DMS53 (cell line): Measurements from ENCODE around the gene KCTD19.
A peak's percentile ranks its signal among the peaks of the same experiment; 100 is the strongest.
"Not testable (repeated sequence)": the region's sequence is repeated elsewhere in the genome, so short reads cannot be mapped to it uniquely, and the experiment has no call there.

Experiments used
- DNase-seq: peaks from one replicate; lab custom pipeline; 2025; lab: John Stamatoyannopoulos, UW

Gene KCTD19

DNA sequence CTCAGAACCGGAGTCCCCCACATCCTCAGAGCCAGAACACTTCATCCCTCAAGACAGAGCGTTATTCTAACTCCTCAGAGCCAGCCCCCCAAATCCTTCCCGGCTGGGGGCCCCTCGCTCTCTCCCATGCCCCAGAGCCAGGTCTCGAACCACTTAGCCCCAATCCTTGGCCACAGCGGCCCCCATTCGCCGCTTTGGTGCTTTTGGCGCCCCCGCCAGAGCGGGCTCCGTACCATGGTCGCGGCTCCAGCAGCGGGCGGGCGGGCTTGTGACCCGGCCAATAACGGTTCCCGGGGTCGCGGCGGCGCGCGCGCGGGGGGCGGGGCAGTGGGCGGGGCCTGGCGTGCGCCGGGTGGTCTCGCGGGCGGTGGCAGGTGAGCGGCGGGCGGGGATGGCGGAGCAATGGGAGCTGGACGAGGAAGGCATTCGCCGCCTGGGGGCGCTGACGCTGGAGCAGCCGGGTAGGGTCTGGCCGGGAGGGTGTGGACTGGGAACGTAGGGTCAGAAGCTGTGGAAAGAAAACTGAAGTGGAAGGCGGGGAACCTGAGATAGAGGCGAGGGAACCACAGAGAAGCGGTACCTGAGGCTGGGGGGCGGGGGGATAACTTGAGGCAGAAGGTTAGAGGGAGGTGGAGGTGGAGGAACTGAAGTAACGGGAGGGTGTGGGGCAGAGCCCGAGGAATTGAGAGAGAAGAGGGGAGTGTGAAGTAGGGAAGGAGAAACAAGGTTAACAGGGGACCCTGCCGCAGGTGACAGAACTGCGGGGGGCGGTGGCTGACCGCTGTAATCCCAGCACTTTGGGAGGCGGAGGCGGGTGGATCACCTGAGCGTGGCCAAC is at the start of gene KCTD19, which contains the start of gene LRRC36:
Gene KCTD19, minus strand, starts transcription at position 270 of the 838 bp plus-strand sequence. Its CDS starts 34 bp downstream, at position 236.
Gene LRRC36, plus strand, starts transcription at position 344 of the 838 bp plus-strand sequence. Its CDS starts 48 bp downstream, at position 392.
- DNase-seq: peak; percentile 78

DNA sequence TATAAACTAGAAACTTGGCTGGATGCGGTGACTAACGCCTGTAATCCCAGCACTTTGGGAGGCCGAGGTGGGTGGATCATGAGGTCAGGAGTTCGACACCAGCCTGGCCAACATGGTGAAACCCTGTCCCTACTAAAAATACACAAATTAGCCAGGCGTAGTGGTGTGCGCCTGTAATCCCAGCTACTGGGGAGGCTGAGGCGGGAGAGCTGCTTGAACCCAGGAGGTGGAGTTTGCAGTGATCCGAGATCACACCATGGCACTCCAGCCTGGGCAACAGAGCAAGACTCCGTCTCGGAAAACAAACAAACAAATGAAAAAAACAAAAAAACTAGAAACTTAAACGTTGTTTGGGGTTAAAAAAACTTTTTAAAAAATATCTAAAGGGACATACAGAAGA is 49.5 kb upstream of the KCTD19 start:
- not testable (repeated sequence) for DNase-seq

DNA sequence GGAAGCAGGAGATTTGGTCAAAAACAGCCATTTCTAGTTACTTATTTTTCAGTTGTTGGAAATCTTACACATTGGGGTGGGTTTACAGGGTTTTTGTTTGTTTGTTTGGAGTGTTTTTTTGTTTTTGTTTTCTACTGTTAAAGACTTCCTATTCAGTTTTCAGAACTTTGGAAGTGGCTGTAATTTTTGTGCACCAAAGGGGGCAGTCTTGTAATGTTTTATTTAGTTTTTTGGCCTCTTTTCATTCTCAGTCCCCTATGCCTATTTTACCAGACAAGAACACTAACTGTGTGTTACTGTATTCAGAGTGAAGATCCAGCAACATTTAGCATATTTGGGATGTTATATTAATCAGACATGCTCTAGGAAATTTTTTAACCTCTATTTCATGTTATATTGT is 46.1 kb upstream of the KCTD19 start:
- DNase-seq: peak; percentile 30

DNA sequence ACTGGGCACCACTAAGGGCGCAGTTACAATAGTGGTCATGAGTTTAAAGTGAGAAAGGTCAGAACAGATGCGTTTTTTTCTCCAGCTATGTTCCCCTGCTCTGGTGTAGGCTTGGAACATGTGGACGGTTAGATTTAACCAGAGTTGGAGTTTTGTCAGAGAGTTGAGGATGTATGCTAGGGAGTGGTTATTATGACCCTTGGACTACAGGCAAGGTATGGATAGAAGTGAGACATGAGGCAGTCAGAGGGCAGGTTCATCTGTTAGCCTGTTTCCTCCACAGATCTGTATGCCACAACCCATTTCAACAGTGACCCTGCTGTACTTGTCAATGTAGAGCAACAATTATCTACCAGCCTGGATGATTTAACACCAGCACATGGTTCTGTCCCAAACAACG is 44.1 kb upstream of the KCTD19 start:
- no peak for DNase-seq

DNA sequence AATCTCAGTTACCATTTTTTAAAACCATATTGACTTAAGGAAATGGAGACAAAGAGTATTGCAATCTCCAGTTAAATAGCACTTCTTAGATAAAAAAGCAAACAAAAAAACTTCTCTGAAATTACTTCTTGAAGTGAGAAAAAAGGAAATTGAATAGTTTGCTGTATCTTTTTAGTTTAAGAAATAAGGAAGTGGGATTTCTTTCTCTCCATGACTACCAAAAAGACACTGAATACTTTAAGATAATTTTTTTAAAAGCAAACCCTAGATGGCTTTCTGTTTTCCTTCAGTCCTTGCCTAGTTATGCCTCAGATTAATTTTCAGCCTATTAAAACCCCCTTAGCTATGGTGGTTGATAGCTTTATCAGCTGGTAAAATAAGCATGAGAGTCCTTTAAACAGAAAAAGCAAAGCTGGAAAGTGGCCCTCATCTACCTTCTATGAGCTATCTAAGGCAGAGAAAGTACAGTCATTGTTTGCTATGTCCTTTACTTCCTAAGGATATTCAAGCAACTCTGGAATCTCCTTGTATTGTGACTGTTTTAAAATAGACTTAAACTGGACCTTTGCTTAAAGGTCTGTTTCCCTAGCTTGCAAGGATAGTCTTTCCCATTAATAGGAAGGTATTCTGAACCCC is 38.2 kb upstream of the KCTD19 start:
- DNase-seq: peak; percentile 16

DNA sequence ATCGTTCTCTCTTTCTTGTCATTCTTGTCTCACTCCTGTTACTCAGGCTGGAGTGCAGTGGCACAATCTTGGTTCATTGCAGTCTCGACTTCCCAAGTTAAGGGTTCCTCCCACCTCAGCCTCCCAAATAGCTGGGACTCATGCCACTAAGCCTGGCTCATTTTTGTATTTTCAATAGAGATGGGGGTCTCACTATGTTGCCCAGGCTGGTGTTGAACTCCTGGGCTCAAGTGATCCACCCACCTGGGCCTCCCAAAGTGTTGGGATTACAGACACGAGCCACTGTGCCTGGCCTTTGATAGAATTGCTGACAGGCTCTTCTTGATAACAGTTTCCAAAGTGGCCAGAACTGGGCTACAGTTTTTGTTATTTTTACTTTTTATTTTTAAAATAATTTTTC is 34.5 kb upstream of the KCTD19 start:
- no peak for DNase-seq

DNA sequence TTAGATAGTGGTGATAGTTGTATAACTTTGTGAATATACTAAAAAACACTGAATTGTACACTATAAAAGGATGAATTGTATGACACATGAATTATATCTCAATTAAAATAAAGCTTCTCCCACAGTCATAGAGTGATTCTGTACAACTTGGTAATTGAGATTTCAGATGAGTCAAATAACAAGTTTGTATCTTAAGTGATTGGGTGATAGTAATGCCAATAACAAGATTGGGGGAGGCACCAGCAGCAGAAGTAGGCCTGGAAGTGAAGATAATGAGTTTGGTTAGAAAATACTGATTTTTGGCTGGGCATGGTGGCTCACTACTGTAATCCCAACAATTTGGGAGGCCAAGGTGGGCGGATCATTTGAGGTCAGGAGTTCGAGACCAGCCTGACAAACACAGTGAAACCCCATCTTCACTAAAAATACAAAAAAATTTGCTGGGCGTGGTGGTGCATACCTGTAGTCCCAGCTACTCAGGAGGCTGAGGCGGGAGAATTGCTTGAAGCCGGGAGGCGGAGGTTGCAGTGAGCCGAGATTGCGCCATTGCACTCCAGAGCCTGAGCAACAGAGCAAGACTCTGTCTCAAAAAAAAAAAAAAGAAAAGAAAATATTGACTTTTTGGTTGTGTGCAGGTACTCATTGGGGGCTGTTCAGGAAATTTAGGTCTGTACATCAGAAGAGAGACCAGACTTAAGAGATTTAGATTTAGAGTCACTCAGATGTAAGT is 33.2 kb upstream of the KCTD19 start:
- not testable (repeated sequence) for DNase-seq

DNA sequence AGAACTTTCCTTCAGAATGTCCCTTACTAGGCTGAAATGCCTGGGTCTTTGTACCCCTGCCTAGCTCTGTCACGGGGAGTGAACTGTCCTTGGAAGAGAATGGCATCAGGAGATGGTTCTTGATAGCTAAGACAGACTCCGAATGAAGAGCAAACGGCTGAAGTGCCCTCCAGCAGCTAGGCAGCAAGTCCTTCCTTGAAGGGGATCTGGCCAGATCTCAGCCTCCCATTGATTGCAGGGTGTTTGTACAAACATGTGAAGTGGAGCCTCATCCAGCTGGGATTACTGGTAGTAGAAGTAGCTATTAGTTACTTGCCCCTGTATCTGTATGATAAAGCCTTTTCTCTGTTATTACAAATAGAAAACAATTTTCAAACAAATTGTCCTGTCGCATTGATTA is 31.0 kb upstream of the KCTD19 start:
- peak; percentile 65 for DNase-seq

DNA sequence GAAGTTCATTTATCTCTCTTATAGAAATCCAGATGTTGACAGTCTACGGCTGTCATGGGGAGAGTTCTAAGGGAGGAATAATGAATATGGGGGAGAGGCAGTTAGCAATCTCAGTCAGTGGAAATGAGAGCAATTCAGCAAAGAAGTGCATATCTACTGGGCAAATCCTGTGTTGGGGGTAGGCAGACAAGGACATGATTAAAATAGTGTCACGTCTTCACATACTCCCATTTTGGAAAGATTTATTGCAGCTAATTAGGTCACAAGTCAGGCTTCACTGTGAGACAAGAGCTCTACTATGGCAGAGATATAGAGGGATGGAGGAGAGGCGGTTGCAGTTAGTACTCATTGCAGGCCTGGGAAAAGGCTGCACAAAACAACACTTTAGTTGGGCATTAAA is 29.9 kb upstream of the KCTD19 start:
- no peak for DNase-seq

DNA sequence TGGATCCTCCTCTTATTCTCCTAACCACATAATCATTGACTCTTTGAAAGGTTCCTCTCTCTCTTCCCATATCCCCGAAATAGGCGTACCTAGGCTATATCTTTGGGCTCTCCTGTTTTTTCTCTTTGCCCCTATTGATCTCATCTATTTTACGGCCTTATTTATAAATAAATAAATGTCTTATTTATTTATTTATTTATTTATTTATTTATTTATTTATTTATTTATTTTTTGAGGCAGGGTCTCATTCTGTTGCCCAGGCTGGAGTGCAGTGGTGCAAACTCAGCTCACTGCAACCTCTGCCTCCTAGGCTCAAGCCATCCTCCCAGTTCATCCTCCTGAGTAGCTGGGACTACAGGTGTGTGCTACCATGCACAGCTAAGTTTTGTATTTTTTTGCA is 25.9 kb upstream of the KCTD19 start:
- not testable (repeated sequence) for DNase-seq

DNA sequence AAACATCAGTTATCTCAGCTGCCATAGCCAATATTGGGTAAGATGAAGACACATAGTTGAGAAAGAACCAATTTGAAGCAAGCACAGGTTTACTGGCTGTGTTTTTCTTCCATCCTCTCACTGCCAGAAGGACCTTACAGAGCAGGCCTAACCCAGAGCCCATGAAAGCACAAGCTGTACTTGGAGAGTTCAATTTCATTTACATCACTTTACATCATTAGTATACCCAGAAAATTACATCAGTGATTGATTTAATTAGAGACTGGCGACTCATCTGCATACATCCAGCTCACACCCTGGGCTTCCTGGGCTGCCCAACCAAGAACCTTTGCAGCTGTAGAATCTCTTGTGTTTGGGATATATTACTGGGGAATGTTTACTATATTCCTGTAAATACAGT is 23.8 kb upstream of the KCTD19 start:
- DNase-seq: no peak

DNA sequence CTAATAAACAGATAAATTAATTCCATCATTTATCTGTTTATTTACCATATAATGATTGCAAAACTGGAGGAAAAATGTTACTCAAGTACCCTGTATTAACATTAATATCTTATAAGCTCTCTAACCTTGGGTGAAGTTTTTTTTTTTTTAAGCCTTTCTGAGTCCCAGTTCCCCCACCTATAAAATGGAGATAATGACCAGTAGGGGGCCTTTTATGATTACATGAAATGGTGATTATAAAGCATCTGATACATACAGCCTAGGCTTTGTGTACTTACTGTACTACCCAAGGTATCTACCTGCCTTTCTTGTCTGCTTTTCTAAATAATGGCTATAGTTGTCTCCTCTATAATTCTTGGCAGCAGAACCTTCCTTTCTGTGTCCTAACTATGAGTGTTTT is 22.6 kb upstream of the KCTD19 start:
- peak; percentile 75 for DNase-seq

DNA sequence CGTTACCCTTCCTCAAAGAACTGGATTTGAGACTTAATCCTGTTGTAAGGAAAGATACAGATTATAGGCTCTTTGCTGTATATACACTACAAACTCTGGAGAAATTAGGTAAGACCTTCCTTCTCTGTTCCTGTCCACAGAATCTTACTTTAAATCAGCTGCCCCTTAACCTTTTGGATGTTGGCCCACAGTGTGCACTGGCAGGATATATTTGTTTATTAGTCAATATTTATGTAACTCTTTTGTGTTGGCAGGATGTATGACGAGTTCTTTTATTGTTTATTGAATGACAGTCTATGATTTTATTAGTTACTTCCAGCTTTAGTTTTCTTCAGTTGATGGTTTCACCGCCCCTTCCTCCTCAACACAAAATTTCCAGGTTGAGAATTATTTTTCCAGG is 19.8 kb upstream of the KCTD19 start:
- peak; percentile 58 for DNase-seq

DNA sequence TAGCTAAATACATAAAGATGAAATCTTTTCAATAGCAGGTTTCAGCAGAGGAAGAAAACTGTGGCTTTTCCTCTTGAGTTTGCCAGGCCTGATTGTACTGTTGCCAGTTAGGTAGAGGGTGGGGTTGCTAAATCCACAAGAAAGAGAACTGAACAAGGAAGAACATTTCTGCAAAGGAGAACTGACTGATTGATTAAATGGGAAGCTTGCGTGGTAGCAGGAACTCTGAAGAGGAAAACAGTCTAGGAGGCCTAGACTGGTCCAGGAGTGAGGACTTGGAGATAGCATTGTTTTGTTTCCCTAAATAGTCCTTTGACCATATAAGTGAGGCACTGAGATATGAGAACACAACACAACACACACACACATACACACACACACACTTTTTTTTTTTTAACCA is 18.9 kb upstream of the KCTD19 start:
- peak; percentile 4 for DNase-seq

DNA sequence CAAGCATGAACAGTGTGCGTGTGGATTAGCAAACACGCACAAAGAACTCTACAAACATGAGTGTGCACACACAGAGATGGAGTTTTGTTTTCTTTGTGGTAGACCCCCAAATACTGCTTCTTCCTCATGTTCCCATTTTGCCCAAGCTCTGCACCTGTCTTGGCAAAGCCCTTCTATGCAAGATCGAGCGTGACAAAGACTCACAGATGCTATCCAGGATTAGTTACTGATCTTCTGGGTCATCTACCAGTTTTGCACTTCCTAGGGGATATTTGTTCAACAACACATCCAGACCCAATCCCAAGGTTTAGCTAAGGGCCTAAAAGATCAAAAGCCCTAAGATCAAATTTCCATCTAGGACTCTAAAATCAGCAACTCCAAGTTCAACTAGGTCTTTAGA is 16.1 kb upstream of the KCTD19 start:
- peak; percentile 24 for DNase-seq

DNA sequence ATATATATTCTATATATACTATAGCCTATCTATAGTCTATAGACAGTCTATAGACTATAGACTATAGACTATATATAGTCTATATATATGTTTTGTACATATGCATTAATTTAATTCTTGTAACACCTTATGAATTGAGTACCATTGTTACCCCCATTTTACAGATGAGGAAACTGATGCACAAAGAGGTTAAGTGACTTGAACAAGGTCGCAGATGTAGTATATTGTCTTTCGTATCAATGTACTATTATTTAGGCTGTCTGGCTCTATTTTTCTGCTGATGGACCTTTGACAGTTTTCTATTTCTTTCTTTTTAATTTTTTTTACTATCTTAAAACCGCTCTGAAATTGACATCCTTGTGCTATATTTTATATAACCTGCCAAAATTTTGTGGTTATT is 14.7 kb upstream of the KCTD19 start:
- no peak for DNase-seq

DNA sequence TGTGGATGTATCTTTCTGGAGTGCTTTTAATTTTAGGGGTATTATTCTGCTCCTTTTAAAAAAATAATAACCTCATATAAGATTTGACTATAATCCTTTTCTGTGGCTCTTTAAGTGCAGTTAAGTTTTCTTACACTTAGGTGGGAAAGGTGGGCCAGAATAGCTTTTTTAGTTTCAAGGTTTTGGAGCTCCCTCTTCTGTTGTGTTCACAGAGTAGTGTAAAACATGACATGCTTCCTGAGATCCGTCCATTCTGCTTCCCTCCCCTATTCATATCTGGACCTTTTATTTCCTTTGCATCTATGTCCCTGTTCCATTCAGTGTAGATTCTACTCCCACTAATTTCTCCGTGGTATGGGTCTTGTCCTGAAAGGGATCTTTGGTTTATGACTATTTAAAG is 12.9 kb upstream of the KCTD19 start:
- DNase-seq: peak; percentile 12

DNA sequence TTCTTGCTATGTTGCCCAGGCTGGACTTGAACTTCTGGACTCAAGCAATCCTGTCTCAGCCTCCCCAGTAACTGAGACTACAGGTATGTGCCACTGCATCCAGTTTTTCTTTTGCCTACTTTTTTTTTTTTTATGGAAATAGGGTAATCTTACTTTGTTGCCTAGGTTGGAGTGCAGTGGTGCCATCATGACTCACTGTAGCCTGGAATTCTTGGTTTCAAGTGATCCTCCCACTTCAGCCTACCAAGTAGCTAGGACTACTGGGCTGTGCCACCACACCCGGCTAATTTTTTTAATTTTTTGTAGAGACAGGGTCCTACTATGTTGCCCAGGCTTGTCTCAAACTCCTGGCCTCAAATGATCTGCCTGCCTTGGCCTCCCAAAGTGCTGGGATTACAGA is 10.1 kb upstream of the KCTD19 start:
- peak; percentile 4 for DNase-seq

DNA sequence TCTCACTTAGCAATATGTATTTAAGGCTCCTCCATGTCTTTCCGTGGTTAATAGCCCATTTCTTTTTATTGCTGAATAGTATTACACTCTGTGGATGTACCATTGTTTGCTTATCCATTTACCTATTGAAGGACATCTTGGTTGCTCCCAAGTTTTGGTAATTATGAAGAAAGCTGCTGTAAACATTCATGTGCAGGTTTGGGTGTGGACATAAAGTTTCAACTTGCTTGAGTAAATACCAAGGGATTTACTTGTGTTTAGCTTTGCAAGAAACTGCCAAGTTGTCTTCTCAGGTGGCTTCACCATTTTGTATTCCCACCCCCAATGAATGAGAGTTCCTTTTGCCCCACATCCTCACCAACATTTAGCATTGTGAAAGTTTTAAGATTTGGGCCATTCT is 9.6 kb upstream of the KCTD19 start:
- DNase-seq: no peak

DNA sequence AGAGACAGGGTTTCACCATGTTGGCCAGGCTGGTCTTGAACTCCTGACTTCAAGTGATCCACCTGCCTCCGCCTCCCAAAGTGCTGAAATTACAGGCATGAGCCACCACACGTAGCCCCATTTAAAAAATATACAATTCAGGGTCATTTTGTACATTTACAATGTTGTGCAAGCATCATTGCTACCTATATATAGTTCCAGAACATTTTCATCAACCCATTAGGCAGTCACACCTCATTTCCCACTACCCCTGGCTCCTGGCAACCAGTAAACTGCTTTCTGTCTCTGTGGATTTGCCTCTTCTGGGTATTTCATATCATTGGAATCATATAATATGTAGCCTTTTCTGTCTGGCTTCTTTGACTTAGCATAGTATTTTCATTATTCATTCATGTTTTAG is 6.8 kb upstream of the KCTD19 start:
- no peak for DNase-seq

DNA sequence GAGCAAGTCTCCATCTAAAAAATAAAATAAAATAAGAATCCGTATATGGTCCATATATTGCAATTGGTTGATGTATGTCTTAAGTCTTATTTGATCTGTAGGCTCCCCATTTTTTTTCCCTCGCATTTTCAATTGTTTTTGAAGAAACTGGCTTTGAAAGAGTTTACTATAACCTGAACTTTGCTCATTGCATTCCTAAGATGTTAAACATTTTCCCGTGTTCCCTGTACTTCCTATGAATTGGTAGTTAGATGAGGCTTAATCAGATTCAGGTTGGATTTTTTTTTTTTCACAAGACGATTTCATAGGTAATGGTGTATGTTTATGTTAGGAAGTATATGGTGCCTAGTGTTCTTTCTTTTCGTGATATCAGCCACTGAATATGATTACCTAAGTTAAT is 3.4 kb upstream of the KCTD19 start:
- no peak for DNase-seq

DNA sequence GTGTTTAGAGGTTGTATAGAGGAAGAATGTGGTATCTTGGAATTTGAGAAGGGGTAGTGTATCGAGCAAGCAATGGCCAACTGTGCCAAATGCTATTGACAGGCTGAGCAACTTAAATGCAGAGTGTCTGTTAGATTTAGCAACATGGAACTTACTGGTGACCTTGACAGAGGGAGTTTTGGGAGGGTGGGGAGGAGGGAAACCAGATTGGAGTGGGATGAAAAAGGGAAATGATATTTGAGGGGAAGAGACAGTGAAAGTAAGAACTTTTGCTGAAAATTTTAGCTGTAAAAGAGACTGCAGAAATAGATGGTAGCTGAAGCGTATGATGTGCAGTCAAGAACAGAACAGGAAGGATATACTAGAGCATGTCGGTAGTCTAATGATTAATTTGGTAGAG is 1.2 kb upstream of the KCTD19 start:
- DNase-seq: no peak

DNA sequence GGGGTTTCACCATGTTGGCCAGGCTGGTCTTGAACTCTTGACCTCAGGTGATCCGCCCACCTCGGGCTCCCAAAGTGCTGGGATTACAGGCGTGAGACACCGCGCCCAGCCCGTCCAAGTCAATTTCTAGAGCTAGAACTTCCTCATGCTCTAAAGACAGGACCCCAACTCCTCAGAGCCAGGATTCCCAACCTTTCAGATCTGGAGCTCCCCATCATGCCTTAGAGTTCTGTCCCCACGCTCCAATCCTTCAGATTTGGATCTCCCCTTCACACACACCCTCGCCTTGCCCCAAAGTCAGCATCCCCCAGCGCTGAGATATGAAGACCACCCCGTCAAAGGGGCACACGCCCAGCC is 448 bp downstream of the KCTD19 start:
- no peak for DNase-seq
